Uterus (tissue), 4 donors: Measurements from ENCODE around the gene TMOD3. TPM values are rescaled to one million over a fixed set of nuclear protein-coding genes. Genes with fewer than 3 reads are reported as not detected.

Experiments used
- DNase-seq, 2 donors: peaks; one replicate each; pipeline ENCODE4 v3.0.0-alpha.2; 2019 to 2020
- H3K27ac ChIP-seq, 2 donors: fragments of 200-600 bp; sonication (generic); 1 replicate in 1 of 2; 2 replicates in 1 of 2; pipeline ENCODE4 v1.5.1; 2016 to 2018
- H3K27me3 ChIP-seq, 2 donors: fragments of 200-600 bp; sonication (generic); one replicate each; pipeline ENCODE4 v1.5.1; 2018 to 2019; ENCODE audit warnings: control low read depth in 1 of 2
- H3K36me3 ChIP-seq, 2 donors: fragments of 200-600 bp; sonication (generic); one replicate each; pipeline ENCODE4 v1.5.1; 2019; ENCODE audit warnings: control low read depth in 1 of 2
- H3K4me1 ChIP-seq, 2 donors: fragments of 200-600 bp; sonication (generic); one replicate each; pipeline ENCODE4 v1.5.1; 2018 to 2019; ENCODE audit warnings: control low read depth in 1 of 2
- H3K4me3 ChIP-seq, 2 donors: fragments of 200-600 bp; sonication (generic); 1 replicate in 1 of 2; 2 replicates in 1 of 2; pipeline ENCODE4 v1.5.1; 2018 to 2019; ENCODE audit warnings: mild to moderate bottlenecking in 1 of 2
- H3K9me3 ChIP-seq, 2 donors: fragments of 200-600 bp; sonication (generic); one replicate each; pipeline ENCODE4 v1.5.1; 2019; ENCODE audit warnings: control low read depth in 1 of 2
- POLR2A ChIP-seq, 2 donors: fragments of 450-650 bp; IDR thresholded peaks; one replicate each; pipeline ENCODE4 v1.6.1; 2016; ENCODE audit warnings: antibody characterized with exemption in 2 of 2, mild to moderate bottlenecking in 1 of 2, moderate library complexity in 1 of 2
- intact Hi-C: fragments of 100-400 bp; cut with DNase I; formaldehyde crosslinking; loops from one replicate; pipeline ENCODE4 v1.15.1; 2023; ENCODE audit warnings: low total_unique reads
- total RNA-seq, 4 donors: library from RNA; depleted of rRNA in 3 of 4; stranded (reverse); fragments of >200 nt in 3 of 4; gene quantifications; one replicate each; pipeline versions ENCODE4 v1.1.0 to v1.2.4, GENCODE V29; 2014 to 2023
- TF ChIP-seq, protein P1 (sequence below), 4 experiments: fragments of 200-600 bp in 2 of 4; fragments of 450-650 bp in 2 of 4; sonication (generic) in 2 of 4; IDR thresholded peaks; one replicate each; pipeline ENCODE4 v1.5.1; 2016 to 2019; ENCODE audit warnings: antibody characterized with exemption in 4 of 4, mild to moderate bottlenecking in 2 of 4, moderate library complexity in 1 of 4
- donor health status: DM: yes; HTN: yes; CAD: no.

Gene TMOD3
- total RNA-seq, 4 donors from 2014 or later = 10.5 to 49.6 (median 37.1) TPM

DNA sequence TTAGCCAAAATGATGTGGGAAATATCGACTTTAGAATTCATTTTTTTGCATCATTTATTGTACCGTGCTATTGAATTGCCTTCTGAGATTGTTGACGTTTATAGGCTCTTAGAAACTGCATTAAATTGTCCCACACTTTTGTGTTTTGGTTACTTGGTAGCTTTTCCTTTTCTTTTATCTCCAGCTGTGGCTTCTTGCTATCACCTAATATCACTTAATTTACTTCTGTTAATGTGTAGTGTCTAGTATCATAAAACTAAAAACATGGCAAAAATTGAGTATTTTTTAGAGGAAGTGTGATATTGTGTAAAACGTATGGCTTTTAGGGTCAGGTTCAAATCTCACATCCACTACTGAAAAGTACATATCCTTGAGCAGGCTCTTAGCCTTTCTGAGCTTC, 11.2 kb downstream of the TMOD3 start:
- TF ChIP-seq POLR2A (IDR thresholded peaks at IDR 0.05) = no peak
- TF ChIP-seq, protein P1, sequence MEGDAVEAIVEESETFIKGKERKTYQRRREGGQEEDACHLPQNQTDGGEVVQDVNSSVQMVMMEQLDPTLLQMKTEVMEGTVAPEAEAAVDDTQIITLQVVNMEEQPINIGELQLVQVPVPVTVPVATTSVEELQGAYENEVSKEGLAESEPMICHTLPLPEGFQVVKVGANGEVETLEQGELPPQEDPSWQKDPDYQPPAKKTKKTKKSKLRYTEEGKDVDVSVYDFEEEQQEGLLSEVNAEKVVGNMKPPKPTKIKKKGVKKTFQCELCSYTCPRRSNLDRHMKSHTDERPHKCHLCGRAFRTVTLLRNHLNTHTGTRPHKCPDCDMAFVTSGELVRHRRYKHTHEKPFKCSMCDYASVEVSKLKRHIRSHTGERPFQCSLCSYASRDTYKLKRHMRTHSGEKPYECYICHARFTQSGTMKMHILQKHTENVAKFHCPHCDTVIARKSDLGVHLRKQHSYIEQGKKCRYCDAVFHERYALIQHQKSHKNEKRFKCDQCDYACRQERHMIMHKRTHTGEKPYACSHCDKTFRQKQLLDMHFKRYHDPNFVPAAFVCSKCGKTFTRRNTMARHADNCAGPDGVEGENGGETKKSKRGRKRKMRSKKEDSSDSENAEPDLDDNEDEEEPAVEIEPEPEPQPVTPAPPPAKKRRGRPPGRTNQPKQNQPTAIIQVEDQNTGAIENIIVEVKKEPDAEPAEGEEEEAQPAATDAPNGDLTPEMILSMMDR (IDR thresholded peaks at IDR 0.05) = no peak
- Histone ChIP-seq H3K36me3 (no peaks in the 10 kb centered on the region), H3K9me3 (no peaks in the 10 kb centered on the region), H3K4me3 (no peak overlapping the region), H3K27ac (no peak overlapping the region), H3K27me3 (no peaks in the 10 kb centered on the region), H3K4me1 (peaks cover 4 to 25% of the 10 kb centered on the region in 2 donors)
- no peak for DNase-seq
- intact Hi-C loops = no loop called here

DNA sequence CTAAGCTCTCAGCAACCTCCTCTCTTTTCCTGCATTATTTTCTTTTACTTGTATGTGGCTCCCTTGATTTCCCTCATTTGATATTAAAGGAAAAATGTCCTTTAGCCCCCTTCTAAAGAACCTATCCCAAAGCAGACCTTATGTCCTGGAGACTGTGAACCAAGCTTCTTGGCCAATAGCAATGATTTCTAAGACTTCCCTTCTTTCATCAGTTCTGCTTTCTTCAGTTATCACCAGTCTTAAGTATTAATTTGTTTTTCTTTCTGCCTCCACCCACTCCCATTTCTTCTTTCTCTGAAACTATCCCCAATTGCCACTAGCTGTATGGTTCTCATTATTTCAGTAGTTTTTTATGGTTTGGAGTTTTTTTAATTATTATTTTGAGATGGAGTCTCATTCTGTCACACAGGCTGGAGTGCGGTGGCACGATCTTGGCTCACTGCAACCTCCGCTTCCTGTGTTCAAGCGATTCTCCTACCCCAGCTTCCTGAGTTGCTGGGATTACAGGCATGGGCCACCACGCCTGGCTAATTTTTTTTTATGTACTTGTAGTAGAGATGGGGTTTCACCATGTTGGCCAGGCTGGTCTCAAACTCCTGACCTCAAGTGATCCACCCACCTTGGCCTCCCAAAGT, 12.1 kb downstream of the TMOD3 start:
- Histone ChIP-seq H3K27me3 (no peaks in the 10 kb centered on the region), H3K4me3 (no peak overlapping the region), H3K9me3 (no peaks in the 10 kb centered on the region), H3K36me3 (no peaks in the 10 kb centered on the region), H3K27ac (no peak overlapping the region), H3K4me1 (peaks cover 9 to 25% of the 10 kb centered on the region in 2 donors)
- no peak for DNase-seq
- intact Hi-C loops = no loop called here
- TF ChIP-seq, protein P1 (IDR thresholded peaks at IDR 0.05) = no peak
- no peak for TF ChIP-seq POLR2A (IDR thresholded peaks at IDR 0.05)

DNA sequence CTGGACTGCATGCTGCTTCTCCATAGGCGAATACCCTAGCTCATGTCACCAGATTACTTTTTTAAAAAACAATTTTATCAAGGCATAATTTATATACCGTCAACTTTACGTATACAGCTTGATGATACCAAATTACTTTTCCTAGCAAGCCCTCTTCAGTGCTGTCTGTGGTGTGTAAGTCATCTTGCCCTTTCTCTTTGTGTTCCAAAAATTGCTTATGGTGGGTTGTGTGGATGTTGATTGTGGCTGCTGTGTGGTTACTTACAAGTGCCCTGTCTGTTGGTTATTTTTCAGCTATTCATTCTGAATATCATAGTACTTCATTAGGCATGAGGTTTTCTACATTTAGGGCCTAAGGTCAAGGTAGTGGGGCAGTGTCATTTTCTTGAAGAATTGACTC, 12.8 kb downstream of the TMOD3 start:
- Histone ChIP-seq H3K4me3 (no peak overlapping the region), H3K4me1 (peaks cover 13 to 23% of the 10 kb centered on the region in 2 donors), H3K36me3 (no peaks in the 10 kb centered on the region), H3K9me3 (no peaks in the 10 kb centered on the region), H3K27me3 (no peaks in the 10 kb centered on the region), H3K27ac (peak overlapping the region in 1 of 2 donors; percentile 6)
- TF ChIP-seq, protein P1 (IDR thresholded peaks at IDR 0.05) = no peak
- no peak for TF ChIP-seq POLR2A (IDR thresholded peaks at IDR 0.05)
- DNase-seq = no peak
- intact Hi-C loops = no loop called here

DNA sequence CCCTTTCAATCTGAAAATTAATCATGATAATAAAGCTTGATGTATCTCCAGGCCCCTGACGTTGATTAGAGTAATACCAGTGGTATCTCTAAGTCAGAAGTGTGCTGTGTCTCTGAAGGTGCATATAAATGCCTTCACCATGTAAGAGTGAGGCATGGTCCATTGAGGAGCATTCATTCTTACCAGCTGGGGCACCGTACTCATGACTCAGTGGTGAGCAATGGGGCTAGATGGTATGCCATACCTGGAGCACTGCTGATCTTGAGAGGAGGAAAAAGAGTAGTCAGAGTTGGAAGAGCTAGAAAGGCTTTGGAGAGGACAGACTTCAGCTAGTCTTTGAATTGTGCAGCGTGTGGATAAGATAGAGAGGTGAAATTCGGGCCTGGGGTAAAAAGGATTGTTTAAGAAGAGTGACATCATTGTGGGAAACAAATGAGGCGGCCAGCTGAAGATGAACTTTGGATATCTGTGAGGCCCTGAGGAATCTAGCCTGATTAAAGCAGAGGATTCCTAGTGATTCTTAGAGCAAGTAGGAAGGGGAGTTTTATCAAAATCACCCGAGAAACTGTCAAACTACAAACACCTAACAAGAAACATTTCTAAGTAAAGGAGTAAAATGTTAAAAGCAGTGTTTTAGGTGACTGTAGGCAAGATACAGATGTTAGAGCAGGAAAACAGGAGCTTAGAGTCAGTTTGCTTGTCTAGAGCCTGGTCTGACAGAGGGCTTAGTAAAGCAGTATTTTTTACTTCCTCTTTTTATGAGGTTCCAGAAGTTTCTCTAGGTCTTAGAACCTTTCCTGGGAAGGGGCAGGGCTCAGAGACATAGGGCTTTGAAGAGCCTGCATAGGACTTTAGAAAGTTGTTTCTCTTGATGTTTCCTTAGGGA, 13.6 kb downstream of the TMOD3 start:
- Histone ChIP-seq H3K27ac (peak overlapping the region in 1 of 2 donors; percentile 6), H3K9me3 (no peaks in the 10 kb centered on the region)
- intact Hi-C loops = no loop called here

More for the DNA sequence above, 13.6 kb downstream of the TMOD3 start:
- Histone ChIP-seq H3K27me3 (no peaks in the 10 kb centered on the region), H3K4me3 (no peak overlapping the region), H3K36me3 (no peaks in the 10 kb centered on the region), H3K4me1 (peaks cover 8 to 20% of the 10 kb centered on the region in 2 donors)
- no peak for TF ChIP-seq POLR2A (IDR thresholded peaks at IDR 0.05)
- TF ChIP-seq, protein P1 (IDR thresholded peaks at IDR 0.05) = no peak
- no peak for DNase-seq
